Measurements from ENCODE around the gene HMCN2.

Gene HMCN2

GRCh38 chr9:130442746-130443455, 177.3 kb downstream of the HMCN2 start:
- no peak for DNase-seq

GRCh38 chr9:130443456-130443801, 177.9 kb downstream of the HMCN2 start:
- no peak for DNase-seq

- DNase-seq = peak; percentile 61
These were observed 178.4 kb downstream of the HMCN2 start for GRCh38 chr9:130443840-130444492.

GRCh38 chr9:130444565-130445221, 179.1 kb downstream of the HMCN2 start, which contains the start of gene ASS1:
TSS of gene ASS1 (plus strand) at chr9:130444961. CDS start at chr9:130452229, 7,268 bp downstream.
- DNase-seq = peak; percentile 93

GRCh38 chr9:130445268-130445983, 179.9 kb downstream of the HMCN2 start:
- DNase-seq = peak; percentile 83

GRCh38 chr9:130446101-130446861, 180.7 kb downstream of the HMCN2 start:
- peak; percentile 80 for DNase-seq

GRCh38 chr9:130447193-130447816, 181.7 kb downstream of the HMCN2 start:
- DNase-seq = peak; percentile 64

GRCh38 chr9:130448035-130448624, 182.6 kb downstream of the HMCN2 start:
- peak; percentile 91 for DNase-seq

GRCh38 chr9:130448771-130449603, 183.4 kb downstream of the HMCN2 start:
- no peak for DNase-seq

- peak; percentile 64 for DNase-seq
These were observed 184.9 kb downstream of the HMCN2 start for GRCh38 chr9:130450344-130451003.

- DNase-seq = no peak
These were observed 185.4 kb downstream of the HMCN2 start for GRCh38 chr9:130451004-130451390.

- DNase-seq = peak; percentile 95
These were observed 186.2 kb downstream of the HMCN2 start for GRCh38 chr9:130451509-130452388.

- DNase-seq = no peak
These were observed 187.3 kb downstream of the HMCN2 start for GRCh38 chr9:130452835-130453234.

GRCh38 chr9:130453487-130453886, 187.9 kb downstream of the HMCN2 start:
- DNase-seq = peak; percentile 95

- DNase-seq = no peak
These were observed 188.7 kb downstream of the HMCN2 start for GRCh38 chr9:130454096-130454811.

- DNase-seq = no peak
These were observed 189.3 kb downstream of the HMCN2 start for GRCh38 chr9:130454812-130455325.

- peak; percentile 30 for DNase-seq
These were observed 192.7 kb downstream of the HMCN2 start for GRCh38 chr9:130458027-130458803.

- DNase-seq = no peak
These were observed 193.2 kb downstream of the HMCN2 start for GRCh38 chr9:130458804-130459067.

Measured in NCI-H69 (cell line).